Skeletal muscle cell (primary cell): ENCODE data around the gene EDN3.

Experiments used
- DNase-seq: peaks from one replicate; pipeline ENCODE4 v3.0.0-alpha.2; 2010; ENCODE audit warnings: low read depth
- H3K4me3 ChIP-seq: 2 replicates; pipeline ENCODE4 v1.5.1; 2011; ENCODE audit warnings: low read depth, mild to moderate bottlenecking, control low read depth, low read length, moderate library complexity

The EDN3 gene

GRCh38 chr20:59305908-59306655 lies 5.7 kb downstream of the EDN3 start:
- DNase-seq, result no peak
- H3K4me3 ChIP-seq, result no peak overlapping the region

DNA sequence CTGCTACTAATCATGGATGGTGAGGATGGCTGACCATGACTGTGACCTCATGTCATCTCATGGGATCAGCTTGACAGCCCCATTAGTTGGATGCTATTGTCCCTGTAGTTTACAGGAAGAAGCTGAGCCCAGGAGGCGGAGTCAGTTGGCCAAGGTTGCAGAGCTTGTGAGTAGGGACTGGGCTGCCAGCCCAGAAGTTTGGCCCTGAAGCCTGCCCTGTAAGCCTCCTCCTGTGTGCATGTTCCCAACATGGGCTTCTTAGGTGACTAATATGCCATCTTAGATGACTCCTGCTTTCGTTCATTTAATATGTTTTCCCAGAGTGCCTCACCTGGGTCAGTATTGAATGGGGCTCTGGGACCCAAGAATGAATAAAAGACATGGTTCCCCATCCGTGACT lies 6.9 kb downstream of the EDN3 start:
- no peak for DNase-seq
- no peak overlapping the region for H3K4me3 ChIP-seq

DNA sequence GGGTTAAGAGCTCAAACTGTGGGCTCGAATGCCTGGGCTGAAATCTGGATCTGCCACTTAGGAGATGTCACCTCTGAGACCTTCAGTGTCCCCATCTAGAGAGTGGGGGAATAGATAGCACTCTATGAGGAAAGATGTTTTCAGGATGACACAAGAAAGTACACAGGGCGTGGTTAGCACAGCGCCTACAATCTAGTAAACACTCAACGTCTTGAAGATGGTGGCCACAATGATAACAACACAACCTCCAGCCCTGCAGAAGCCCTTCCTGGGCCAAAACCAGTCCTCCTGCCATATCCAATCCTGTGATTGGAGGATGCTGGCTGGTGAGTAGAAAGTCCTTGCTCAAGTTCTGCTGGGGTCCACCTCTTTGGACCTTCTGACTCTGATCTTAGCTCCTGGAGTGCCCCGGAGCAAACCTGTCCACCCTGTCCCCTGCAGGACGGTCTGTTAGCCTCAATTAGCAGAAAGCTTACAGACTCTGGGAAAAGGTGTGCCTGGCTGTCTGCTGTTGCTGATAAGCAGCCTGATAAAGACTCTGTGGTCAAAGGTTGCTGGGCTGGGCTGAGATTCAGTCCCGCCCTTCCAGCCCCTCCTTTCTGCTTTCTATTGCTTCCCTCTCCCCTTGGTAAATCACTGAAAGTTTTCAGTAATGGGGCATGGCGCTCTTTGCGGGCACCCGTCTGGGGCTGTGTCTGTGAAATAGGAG lies 8.2 kb downstream of the EDN3 start:
- H3K4me3 ChIP-seq, result no peak overlapping the region
- DNase-seq, result no peak

- no peak for DNase-seq
- no peak overlapping the region for H3K4me3 ChIP-seq
Measured at GRCh38 chr20:59309218-59309617, 8.8 kb downstream of the EDN3 start.

DNA sequence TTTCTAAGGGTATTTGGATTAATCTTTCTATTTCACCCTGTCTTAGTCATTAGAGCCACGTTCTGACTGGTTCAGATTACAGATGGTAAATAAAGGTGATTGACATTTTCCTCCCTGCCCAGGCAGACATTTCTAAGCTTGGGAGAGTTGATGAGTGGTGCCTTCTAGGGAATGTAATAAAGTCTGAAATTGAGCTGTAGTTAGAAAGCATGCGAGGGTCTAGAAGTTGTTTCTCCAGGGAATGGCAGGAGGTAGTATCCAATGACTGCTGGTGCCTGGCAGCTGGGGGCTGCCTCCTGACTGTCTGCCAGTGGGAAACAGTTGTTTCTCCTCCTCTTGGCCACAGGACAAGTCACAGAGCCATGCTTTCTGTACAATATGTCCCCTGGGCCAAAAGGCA lies 14.6 kb downstream of the EDN3 start:
- no peak overlapping the region for H3K4me3 ChIP-seq
- no peak for DNase-seq

- no peak for DNase-seq
- no peak overlapping the region for H3K4me3 ChIP-seq
Measured at GRCh38 chr20:59316911-59317731, 16.7 kb downstream of the EDN3 start.

- no peak for DNase-seq
- no peak overlapping the region for H3K4me3 ChIP-seq
Measured at GRCh38 chr20:59318201-59318790, 17.9 kb downstream of the EDN3 start.

DNA sequence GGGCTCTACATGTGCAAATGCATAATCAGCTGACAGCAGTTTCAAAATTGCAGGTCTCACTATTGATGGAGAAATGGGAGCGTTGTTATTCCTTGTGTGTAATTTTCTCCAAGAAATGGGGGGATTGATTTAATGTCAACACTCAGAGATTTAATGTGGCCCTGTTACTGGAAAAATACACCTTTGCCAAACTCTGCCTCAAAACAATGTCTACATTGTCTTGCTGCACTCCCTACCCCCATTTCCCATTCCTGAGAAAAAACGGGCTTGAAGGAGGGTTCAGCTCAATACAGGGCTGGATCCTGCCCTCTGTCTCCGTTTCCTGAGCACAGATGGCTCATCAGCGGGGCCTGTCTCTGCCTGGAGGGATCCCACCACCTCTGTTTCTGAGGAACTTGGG lies 18.4 kb downstream of the EDN3 start:
- no peak for DNase-seq

GRCh38 chr20:59320426-59320825 lies 20.0 kb downstream of the EDN3 start:
- H3K4me3 ChIP-seq, result no peak overlapping the region
- no peak for DNase-seq

More for the DNA sequence above, 18.4 kb downstream of the EDN3 start:
- H3K4me3 ChIP-seq, result no peak overlapping the region

GRCh38 chr20:59320854-59321647 lies 20.6 kb downstream of the EDN3 start:
- H3K4me3 ChIP-seq, result no peak overlapping the region

GRCh38 chr20:59322081-59322480 lies 21.7 kb downstream of the EDN3 start:
- H3K4me3 ChIP-seq, result no peak overlapping the region
- DNase-seq, result no peak

More at GRCh38 chr20:59320854-59321647, 20.6 kb downstream of the EDN3 start:
- no peak for DNase-seq

GRCh38 chr20:59322585-59323454 lies 22.4 kb downstream of the EDN3 start:
- H3K4me3 ChIP-seq, result no peak overlapping the region
- no peak for DNase-seq

DNA sequence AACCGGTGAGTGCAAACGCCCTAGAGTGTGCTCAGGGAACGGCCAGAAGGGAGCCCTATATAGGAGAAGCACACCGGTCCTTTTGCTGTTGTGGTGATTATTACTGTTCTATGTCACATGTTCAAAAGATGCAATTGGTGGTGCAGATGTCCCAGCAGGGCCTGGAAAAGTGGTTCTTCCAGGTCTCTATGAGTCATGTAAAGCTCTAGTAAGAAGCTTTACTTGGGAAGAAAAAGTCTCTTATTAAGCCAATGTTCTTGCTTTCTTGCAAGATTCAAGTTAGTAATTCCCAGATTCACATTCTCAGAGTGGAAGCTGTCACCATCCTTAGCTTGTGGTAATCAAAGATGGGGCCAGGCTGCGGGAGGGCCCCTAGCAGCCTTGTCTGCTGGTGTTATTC lies 23.3 kb downstream of the EDN3 start:
- no peak for DNase-seq
- H3K4me3 ChIP-seq, result no peak overlapping the region

DNA sequence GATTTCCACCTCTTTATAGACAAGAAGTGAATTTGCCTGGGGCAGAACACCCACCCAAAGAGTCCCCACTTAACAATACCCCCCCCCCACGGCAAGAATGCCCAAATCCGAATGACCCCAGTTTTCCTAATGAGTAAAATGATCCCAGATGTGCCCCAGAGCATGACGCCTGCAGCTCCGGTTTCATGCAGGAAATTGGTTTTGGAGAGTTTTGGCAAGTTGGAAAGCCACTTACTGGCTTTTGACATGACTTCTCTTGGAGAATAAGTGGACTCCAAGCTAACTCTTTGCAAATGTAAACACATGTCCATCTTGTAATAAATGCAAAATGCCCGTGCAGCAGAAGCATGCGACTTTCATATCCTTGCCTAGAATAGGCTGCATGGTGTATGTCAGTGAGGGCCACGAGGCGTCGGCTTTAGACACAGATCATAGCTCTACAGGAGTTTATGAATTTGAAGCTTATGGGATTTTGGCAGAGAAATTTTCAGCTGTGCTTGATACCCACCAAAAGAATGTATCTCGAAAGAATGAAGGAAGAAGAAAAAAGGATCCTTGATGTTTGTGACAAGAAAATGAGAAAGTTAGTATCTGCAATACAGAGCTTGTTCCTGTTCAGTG lies 24.2 kb downstream of the EDN3 start:
- DNase-seq, result no peak
- H3K4me3 ChIP-seq, result no peak overlapping the region

- no peak overlapping the region for H3K4me3 ChIP-seq
- DNase-seq, result no peak
Measured at GRCh38 chr20:59325142-59325523, 24.7 kb downstream of the EDN3 start.

DNA sequence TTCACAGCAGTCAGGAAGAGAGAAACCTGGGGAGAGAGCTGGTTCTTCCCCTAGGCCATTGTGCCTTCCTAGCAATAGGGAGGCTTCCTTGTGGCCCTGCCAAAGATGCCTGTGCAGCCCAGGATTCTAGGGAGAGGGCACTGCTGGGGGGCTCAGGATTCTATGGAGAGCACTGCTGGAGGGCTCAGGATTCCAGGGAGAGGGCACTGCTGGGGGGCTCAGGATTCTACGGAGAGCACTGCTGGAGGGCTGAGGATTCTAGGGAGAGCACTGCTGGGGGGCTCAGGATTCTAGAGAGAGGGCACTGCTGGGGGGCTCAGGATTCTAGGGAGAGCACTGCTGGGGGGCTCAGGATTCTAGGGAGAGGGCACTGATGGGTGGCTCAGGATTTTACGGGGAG lies 25.8 kb downstream of the EDN3 start:
- H3K4me3 ChIP-seq, result no peak overlapping the region
- DNase-seq, result no peak

DNA sequence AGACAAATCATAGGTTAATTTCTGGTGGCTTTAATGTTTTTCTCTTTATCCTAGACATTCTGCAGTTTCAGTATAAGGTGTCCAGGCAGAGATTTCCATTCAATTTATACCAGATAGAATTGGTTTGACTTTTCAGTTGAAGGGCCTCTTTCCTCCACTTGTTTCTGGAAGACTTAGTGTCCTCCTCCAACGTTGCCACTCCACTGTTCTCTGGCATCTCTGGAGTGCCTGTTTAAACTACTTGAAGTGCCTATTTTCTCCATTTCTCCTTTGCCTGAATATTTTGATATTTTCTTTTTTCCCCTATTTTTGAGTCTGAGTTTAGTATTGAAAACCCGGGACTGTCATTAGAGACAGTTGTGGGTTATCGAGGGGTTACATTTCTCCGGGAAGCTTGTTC lies 27.7 kb downstream of the EDN3 start:
- DNase-seq, result no peak
- H3K4me3 ChIP-seq, result no peak overlapping the region
